GM21447 (cell line): Measurements from ENCODE around the gene GPRASP3.
"Not testable (repeated sequence)": the region's sequence is repeated elsewhere in the genome, so short reads cannot be mapped to it uniquely, and the experiment has no call there.

Experiments
- ATAC-seq: cut with Tn5 transposase; IDR thresholded peaks from one replicate; pipeline ENCODE4 v1.9.1; 2021; ENCODE audit not compliant: unreplicated experiment

Gene GPRASP3, protein sequence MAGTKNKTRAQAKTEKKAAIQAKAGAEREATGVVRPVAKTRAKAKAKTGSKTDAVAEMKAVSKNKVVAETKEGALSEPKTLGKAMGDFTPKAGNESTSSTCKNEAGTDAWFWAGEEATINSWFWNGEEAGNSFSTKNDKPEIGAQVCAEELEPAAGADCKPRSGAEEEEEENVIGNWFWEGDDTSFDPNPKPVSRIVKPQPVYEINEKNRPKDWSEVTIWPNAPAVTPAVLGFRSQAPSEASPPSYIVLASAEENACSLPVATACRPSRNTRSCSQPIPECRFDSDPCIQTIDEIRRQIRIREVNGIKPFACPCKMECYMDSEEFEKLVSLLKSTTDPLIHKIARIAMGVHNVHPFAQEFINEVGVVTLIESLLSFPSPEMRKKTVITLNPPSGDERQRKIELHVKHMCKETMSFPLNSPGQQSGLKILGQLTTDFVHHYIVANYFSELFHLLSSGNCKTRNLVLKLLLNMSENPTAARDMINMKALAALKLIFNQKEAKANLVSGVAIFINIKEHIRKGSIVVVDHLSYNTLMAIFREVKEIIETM

DNA sequence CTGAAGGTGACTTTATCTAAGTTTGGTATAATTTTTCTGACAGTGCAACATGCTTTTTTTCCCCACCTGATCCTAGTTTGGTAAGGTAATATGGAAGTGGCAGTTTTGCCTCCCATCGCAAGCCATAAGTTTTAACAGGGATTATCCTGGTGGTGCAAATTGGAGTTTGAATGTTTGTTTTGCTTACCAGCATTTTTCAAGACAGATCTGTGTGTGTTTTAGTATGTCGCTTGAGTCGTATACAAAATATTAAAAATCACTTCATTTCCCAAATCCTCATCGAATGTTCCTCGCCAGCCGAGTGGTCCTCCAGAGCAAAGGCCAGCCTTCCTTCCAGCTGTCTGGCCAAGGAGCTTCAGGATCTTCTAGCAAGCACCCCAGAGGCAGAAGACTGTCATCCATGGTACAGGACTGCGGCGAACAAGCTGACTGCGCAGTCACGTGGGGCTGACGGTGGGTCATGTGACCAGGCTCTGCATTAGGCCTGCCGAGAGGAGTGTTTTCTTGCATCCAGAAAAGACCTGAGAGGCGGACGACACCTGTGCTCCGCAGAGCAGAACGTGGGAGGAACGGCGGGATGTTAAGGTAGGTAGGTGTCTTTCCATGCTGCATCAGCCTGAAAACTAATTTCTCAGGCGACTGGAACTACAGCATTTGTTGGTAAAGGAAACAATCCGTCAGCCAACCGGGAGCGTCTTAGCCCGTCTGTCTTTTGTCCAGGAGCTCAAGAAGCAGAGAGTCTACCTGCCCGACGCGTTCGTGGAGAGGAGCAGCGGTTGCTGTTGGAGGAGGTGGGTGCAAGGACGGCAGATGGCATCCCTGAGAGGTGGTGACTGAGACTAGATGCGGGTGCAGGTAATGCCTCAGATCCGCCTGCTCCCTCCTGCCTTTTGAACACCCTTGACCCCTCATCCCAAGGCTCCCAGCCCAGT lies at the start of gene GPRASP3:
GPRASP3 (plus strand) TSS at position 507 of the 932 bp plus-strand sequence. CDS start 28,253 bp downstream, outside the sequence.
- peak; percentile 83 for ATAC-seq

DNA sequence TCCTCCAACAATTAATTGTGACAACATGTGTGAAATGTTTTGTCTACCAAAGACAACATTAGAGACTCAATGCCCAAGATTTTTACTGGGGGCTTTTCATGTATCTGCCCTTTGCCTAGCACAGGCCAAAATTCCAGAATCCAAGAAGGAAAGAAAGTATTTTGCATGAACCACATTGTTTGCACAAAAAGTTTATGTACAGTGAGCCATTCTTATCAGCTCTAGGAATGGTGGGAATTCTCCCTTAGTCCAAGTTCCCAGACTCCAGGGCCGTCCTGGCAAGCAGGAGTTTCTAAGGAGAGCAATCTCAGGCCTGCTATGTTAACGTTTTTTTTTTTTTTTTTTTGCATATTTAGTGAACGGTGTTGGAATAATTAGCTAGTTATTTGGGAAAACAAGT lies 47.7 kb upstream of the GPRASP3 start:
- no peak for ATAC-seq

DNA sequence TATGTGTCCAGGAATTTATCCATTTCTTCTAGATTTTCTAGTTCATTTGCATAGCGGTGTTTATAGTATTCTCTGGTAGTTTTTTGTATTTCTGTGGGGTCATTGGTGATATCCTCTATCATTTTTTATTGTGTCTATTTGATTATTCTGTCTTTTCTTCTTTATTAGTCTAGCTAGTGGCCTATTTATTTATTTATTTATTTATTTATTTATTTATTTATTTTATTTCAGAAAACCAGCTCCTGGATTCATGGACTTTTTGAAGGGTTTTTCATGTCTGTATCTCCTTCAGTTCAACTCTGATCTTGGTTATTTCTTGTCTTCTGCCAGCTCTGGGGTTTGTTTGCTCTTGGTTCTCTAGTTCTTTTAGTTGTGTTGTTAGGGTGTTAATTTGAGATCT lies 43.1 kb upstream of the GPRASP3 start:
- ATAC-seq: not testable (repeated sequence)

DNA sequence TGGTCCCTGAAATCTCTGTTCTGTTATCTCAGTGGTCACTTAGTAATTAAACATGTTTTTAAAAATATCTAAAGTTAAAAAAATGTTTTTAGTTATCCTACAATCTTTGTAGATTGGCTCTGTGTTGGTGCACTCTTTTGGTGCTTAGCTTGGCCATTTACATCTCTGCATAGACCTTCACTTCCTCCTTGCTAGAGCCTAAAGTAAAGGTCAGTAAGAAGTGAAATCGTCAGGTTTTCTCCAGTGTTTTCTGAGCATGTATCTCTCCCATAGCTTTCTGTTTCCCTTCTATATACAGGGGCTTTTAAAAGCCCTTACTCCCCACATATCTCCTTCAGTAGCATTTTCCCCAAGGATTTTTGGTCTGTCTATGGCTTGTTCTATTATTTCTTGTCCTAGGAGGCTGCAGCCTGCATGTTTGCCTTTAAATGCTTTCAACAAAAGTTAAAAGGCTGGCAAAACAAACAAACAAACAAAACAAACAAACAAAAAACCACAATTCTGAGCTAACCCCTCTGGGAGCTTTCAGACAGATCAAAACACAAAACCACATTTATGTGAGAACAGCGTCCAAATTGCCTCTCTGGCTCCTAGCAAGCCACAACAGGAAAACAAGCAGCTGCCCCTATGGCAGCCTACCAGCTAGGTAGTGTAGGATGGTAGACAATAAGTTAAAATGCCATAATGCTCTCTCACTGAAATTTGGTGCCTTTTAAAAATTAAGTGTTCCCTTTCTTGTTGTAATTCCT lies 35.6 kb upstream of the GPRASP3 start:
- ATAC-seq: no peak

DNA sequence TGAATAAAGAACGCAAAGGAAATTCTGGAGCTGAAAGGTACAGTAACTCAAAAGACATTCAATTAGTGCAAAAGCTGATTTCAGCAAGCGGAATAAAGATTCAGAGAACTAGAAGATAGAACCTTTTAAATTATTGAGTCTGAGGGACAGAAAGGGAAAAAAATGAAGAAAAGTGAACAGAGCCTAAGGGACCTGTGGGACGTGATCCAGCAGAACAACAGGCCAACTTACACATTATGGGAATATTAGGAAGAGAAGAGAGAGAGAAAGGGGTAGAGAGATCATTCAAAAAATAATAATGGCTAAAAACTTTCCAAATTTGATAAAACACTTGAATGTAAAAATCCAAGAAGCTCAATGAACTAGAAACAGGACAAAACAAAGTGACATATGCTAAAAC lies 25.8 kb upstream of the GPRASP3 start:
- ATAC-seq: no peak

DNA sequence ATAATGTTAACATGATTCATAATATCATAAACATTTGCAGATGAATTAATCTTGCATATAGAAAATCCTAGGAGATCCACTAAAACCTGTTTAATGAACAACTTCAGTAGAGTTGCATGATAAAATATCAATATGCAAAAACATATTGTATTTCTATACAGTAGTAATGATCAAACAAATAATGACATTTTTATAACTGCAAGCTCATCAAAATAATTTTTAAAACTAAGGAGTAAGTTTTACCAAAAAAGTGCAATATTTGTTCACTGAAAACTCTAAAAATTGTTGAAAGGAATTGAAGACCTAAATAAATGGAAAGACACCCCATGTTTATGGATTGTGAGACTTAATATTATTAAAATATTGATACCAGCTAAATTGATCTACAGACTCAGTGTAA lies 24.2 kb upstream of the GPRASP3 start:
- no peak for ATAC-seq

DNA sequence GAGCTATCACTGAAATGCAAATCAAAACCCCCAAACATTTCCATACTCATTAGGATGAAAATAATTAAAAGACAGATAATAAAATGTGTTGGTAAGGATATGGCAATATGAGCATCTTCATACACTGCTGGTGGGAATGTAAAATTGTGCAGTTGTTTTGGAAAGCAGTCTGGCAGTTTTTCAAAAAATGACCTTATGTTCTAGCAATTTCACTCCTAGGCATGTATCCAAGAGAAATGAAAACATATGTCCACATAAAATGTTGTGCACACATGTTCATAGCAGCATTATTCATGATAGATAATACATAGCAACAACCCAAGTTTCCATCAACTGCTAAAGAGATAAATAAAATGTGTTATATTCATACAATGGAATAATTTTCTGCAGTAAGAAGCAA lies 23.0 kb upstream of the GPRASP3 start:
- ATAC-seq: no peak

DNA sequence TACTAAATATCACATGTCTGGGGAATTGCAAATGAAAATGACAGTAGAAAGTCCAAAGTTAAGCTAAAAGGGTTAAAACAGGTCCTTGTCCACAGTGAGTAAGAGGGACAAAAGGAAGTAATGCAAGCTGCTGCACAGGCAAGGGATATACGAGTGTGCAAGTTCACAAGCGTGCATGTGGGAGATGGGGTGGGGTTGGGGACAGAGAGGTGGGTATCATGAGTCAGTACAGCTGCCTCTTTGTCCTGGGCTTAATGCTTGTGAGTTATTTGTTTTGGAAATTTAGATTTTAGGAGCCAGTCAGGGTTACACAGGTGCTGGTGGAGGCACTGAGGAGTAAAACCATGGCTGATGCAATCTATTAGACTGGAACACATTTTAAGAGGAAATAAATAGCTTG lies 11.6 kb upstream of the GPRASP3 start:
- ATAC-seq: no peak

DNA sequence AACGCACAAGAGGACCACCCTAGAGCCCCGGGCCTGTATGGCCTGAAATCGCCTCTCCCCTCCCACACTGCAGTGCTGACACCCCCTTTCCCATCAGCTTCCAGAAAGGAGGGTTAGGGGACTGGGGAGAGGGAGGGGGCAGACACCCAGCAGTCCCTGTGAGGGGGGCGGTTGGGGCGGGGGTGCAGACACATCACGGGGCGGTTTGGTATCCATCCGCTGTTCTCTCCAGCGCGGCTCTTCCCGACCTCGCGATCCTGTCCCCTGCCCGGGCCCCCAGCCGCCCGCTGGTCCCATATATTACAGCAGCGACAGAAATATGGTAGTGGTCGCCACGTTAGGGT lies 8.7 kb upstream of the GPRASP3 start:
- ATAC-seq: no peak

DNA sequence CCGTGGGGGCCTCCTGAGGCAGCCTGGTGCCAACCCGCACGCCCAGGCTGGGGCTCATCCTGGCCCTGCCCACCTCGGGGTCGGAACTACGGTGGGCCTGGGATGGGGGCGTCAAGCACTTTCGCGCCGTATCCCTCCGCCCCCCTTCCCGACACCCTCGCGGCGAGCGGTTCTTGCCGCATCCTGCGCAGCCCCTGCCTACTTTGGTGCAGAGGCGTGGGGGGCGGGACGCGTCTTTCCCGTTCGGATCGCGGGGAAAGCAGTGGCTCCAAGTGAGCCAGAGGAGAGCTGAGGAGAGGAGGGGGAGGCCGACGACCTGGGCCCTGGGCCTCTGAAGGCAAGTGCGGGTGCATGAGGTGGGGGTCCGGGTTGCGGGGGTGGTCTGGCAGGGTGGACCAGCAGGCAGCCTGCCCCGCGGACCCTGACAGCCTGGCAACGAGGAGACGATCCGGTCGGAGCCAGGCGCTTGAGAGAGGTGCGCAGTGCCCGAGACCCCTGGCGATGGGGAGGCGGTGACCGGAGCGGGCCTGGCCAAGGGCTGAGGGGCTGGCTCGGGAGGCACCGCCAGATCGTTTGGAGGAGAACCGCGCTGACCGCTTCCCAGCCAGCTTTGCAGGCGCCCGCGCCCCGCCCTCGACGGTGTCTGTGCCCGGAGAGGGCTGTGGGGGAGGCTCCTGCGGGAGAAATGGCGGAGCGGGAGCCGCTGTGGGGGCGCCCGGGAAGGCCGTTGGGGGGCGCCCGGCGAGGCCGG lies 8.2 kb upstream of the GPRASP3 start, which contains the start of gene GPRASP2:
GPRASP2 (plus strand) TSS at position 233 of the 751 bp plus-strand sequence. CDS start 2,422 bp downstream, outside the sequence.
- no peak for ATAC-seq

DNA sequence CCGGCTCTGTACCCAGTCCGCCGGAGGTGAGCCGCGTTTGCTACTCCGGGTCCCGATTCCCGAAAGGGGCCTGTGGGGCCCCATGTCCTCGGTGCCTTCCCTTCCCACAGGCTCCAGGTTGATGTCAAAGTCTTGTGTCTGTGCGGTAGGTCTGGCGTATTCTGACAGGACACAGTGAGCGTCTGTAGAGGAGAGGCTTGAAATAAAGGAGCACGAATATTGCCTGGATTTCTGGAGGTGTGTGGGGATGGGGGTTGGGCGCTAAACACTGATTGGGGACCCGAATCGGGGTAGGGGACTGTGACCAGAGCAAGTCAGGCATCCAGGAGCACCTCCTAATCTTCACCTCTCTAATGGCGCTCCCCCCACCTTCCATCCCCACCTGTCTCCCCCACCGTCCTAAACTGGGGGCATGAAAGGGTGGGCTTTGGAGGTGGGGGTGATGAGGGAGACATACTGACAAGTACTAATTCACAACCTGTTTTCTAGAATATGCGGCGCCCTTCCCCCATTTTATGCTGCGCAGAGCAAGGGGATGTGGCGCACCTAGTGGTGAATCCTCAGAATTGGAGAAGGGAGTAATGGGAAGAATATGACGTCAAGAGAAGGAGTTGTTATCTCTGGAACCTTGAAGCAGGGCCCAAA lies 7.4 kb upstream of the GPRASP3 start:
- no peak for ATAC-seq

DNA sequence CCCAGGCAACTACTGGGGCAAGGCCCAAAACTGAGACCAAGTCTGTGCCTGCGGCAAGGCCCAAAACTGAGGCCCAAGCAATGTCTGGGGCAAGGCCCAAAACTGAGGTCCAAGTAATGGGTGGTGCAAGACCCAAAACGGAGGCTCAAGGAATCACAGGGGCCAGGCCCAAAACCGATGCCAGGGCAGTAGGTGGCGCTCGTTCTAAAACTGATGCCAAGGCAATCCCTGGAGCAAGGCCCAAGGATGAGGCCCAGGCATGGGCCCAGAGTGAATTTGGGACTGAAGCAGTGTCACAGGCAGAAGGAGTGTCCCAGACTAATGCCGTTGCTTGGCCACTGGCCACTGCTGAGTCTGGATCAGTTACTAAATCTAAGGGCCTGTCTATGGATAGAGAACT lies 5.5 kb upstream of the GPRASP3 start:
- ATAC-seq: no peak

DNA sequence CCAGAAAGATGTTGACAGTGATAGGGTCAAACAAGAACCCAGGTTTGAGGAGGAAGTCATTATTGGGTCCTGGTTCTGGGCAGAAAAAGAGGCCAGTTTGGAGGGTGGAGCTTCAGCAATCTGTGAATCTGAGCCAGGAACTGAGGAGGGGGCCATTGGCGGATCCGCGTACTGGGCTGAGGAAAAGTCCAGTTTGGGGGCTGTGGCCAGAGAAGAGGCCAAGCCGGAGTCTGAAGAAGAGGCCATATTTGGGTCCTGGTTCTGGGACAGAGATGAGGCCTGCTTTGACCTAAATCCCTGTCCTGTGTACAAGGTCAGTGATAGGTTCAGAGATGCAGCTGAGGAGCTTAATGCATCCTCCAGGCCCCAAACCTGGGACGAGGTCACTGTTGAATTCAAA lies 4.6 kb upstream of the GPRASP3 start:
- ATAC-seq: no peak

DNA sequence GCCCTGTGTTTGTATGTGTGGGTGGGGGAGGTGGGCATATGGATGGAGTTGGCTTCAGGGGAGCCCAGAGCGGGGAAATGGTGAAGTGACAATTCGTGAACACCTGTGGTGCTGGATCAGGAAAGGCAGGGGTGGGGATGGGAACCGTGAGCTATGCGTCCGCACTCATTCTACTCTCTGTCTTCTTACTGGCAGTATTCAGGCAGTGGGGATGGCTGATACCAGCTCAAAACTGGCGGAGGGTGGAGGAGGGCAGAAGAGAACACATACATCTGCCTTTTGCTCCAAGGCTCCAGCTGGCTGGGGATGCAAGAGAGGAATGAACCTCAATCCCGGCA lies 595 bp downstream of the GPRASP3 start:
- not testable (repeated sequence) for ATAC-seq

DNA sequence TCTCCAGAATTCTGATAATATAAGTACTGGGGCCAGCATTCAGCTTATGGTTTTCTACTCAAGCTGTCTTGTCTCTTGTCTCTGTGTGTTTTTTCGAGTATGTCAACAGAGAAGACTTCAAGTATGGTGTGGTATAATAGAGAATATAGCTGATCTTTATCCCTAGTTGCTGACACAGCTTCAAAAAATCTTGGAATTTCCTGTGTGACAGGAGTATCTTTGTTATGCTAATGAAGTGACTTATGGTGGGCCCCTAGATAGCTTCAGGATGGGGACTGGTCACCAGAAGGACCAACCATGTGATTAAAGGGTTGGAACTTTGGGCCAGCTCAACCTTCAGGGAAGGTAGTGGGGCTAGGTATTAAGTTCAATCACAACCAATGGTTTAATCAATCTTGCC lies 2.9 kb downstream of the GPRASP3 start:
- no peak for ATAC-seq

DNA sequence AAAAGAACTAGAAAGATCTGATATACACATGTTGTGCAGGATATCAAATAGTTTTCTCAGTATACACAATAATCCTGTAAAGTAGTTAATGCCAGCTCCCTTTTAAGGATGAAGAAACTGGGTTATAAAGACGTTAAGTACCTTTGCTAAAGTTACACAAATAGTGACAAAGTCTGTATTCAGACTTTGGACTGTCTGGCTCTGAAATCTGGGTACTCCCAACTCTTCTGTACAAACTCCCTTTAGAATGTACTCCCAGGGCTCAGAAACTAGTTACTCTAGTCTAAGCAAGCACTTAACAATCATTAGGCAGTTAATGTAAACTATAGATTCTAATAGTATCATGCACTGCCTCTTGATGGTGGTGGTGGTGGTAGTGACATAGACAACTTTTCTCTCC lies 7.2 kb downstream of the GPRASP3 start:
- ATAC-seq: no peak

DNA sequence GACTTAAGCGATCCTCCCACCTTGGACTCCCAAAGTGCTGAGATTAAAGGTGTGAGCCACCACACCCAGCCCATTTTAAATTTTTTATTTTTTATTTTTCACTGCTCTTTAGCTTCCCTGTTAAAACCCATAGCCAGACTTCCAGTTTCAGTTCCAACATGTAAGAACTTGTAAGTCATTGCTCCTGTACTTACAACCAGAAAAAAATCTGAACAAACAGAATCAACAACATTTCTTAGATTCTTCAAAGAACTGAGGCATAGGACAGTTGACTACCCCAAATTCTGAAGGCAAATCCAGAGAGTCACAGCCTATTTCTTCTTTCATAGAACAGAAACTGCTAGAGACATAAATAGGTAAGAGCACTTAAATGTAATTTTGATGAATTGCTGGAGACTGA lies 8.1 kb downstream of the GPRASP3 start:
- ATAC-seq: no peak

DNA sequence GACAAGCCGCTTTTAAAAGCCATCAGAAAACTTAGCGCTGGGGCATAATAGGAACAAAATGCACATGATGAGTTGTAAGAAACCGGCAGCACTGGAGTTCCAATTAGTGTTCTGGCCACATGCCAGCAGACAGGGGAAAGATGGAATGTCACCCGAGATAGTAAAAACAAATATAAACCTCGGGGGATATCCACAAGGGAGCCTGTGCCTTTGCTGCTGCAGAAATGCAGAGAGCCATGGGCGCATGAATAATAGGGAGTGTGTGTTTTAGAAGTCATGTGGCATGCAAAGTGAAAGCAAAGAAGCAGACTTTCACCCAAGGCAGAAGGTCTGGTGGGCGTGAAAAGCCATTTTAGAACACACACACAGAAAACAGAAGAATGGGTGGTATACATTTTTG lies 19.1 kb downstream of the GPRASP3 start:
- ATAC-seq: no peak

DNA sequence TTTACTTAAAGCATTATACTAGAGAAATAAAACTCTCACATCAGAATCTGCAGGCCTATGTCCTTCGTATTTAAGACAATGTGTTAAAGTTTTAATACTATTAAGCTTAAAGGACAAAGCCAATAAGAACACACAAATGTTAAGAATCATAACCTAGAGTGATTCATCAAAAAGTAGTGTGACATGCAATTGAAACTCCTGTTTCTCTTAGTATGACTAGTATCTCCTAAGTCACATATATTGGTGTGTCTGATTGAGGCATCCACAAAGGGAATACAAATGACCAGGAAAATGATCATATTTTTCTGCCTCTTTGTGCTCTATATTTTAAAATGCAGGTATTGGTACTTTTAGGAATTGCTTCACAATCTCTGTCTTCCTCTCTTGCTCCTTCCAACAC lies 23.8 kb downstream of the GPRASP3 start:
- ATAC-seq: no peak

DNA sequence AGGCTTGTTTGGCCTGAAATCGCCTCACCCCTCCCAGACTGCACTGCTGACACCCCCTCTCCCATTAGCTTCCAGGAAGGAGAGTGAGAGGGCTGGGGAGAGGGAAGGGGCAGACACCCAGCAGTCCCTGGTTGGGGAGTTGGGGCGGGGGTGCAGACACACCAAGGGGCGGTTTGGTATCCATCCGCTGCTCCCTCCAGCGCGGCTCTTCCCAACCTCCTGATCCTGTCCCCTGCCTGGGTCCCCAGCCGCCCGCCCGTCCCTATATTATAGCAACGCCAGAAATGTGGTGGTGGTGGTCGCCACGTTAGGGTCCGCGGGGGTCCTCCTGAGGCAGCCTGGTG lies 24.9 kb downstream of the GPRASP3 start:
- ATAC-seq: no peak
